ENCODE measurements around the gene RARB. TPM values are rescaled to one million over a fixed set of nuclear protein-coding genes. Genes with fewer than 3 reads are reported as not detected.

The RARB gene
- total RNA-seq, 1 donor from 2014 or later: 1.8 TPM

GRCh38 chr3:25587094-25587493, 159.0 kb downstream of the RARB start:
- no peak overlapping the region for H3K27ac ChIP-seq
- no peaks in the 10 kb centered on the region for H3K9me3 ChIP-seq (ENCODE audit: low read depth)
- no peaks in the 10 kb centered on the region for H3K4me1 ChIP-seq
- H3F3A ChIP-seq (ENCODE audit: low read depth): no peaks in the 10 kb centered on the region
- H3K79me2 ChIP-seq (ENCODE audit: low read depth): no peaks in the 10 kb centered on the region
- H4K20me1 ChIP-seq (ENCODE audit: low read depth): no peaks in the 10 kb centered on the region
- H3K4me1 Mint-ChIP-seq: peaks cover 28% of the 10 kb centered on the region
- no peak for DNase-seq (ENCODE audit: low spot score)
- H3K4me3 ChIP-seq: no peak overlapping the region
- no peak overlapping the region for H3K9ac ChIP-seq
- H3K27me3 ChIP-seq: no peaks in the 10 kb centered on the region
- no peak overlapping the region for H3K4me2 ChIP-seq
- H3K36me3 ChIP-seq: no peaks in the 10 kb centered on the region
- no peak overlapping the region for H3K4me3 Mint-ChIP-seq
- TF ChIP-seq CTCF (IDR thresholded peaks at IDR 0.05): no peak
- no peak for TF ChIP-seq EZH2phosphoT487 (IDR thresholded peaks at IDR 0.05)
- no peak for TF ChIP-seq EZH2 (IDR thresholded peaks at IDR 0.05)
- H3K36me3 Mint-ChIP-seq: no peaks in the 10 kb centered on the region
- H3K27ac Mint-ChIP-seq: no peak overlapping the region
- H3K9me3 Mint-ChIP-seq: no peaks in the 10 kb centered on the region
- no peak overlapping the region for H2AFZ ChIP-seq (replicated peaks)
- peaks cover 8% of the 10 kb centered on the region for H3K27me3 Mint-ChIP-seq (ENCODE audit: insufficient read depth, low read depth)

GRCh38 chr3:25587526-25587925, 159.5 kb downstream of the RARB start:
- Mint-ChIP-seq H3K4me3 (no peak overlapping the region), H3K27me3 (ENCODE audit: insufficient read depth, low read depth) (peaks cover 7% of the 10 kb centered on the region), H3K27ac (no peak overlapping the region), H3K4me1 (peaks cover 23% of the 10 kb centered on the region), H3K36me3 (no peaks in the 10 kb centered on the region), H3K9me3 (no peaks in the 10 kb centered on the region)
- no peak for DNase-seq (ENCODE audit: low spot score)
- Histone ChIP-seq H2AFZ (replicated peaks) (no peak overlapping the region), H3K4me3 (no peak overlapping the region), H3K9me3 (ENCODE audit: low read depth) (no peaks in the 10 kb centered on the region), H3K4me1 (no peaks in the 10 kb centered on the region), H3K36me3 (no peaks in the 10 kb centered on the region), H3K79me2 (ENCODE audit: low read depth) (no peaks in the 10 kb centered on the region), H3F3A (ENCODE audit: low read depth) (no peaks in the 10 kb centered on the region), H4K20me1 (ENCODE audit: low read depth) (no peaks in the 10 kb centered on the region), H3K4me2 (no peak overlapping the region), H3K27ac (no peak overlapping the region), H3K27me3 (no peaks in the 10 kb centered on the region), H3K9ac (no peak overlapping the region)
- no peak for TF ChIP-seq EZH2 (IDR thresholded peaks at IDR 0.05)
- TF ChIP-seq EZH2phosphoT487 (IDR thresholded peaks at IDR 0.05): no peak
- no peak for TF ChIP-seq CTCF (IDR thresholded peaks at IDR 0.05)

- no peak overlapping the region for H3K4me3 ChIP-seq
- DNase-seq (ENCODE audit: low spot score): no peak
- no peak overlapping the region for H3K4me2 ChIP-seq
- TF ChIP-seq EZH2phosphoT487 (IDR thresholded peaks at IDR 0.05): no peak
- TF ChIP-seq CTCF (IDR thresholded peaks at IDR 0.05): no peak
- no peak for TF ChIP-seq EZH2 (IDR thresholded peaks at IDR 0.05)
- no peak overlapping the region for H3K9ac ChIP-seq
- Mint-ChIP-seq H3K4me3 (no peak overlapping the region), H3K9me3 (no peaks in the 10 kb centered on the region), H3K36me3 (no peaks in the 10 kb centered on the region), H3K27me3 (ENCODE audit: insufficient read depth, low read depth) (peaks cover 7% of the 10 kb centered on the region), H3K27ac (no peak overlapping the region), H3K4me1 (peaks cover 19% of the 10 kb centered on the region)
- no peaks in the 10 kb centered on the region for H4K20me1 ChIP-seq (ENCODE audit: low read depth)
- H3K27ac ChIP-seq: no peak overlapping the region
- no peaks in the 10 kb centered on the region for H3K9me3 ChIP-seq (ENCODE audit: low read depth)
- no peaks in the 10 kb centered on the region for H3K79me2 ChIP-seq (ENCODE audit: low read depth)
- no peak overlapping the region for H2AFZ ChIP-seq (replicated peaks)
- no peaks in the 10 kb centered on the region for H3F3A ChIP-seq (ENCODE audit: low read depth)
- H3K36me3 ChIP-seq: no peaks in the 10 kb centered on the region
- no peaks in the 10 kb centered on the region for H3K27me3 ChIP-seq
- H3K4me1 ChIP-seq: no peaks in the 10 kb centered on the region
Measured at GRCh38 chr3:25587975-25588374, 159.9 kb downstream of the RARB start.
